GM23338 (cell line): ENCODE measurements around the gene CAPZB. TPM values are rescaled to one million over a fixed set of nuclear protein-coding genes. Genes with fewer than 3 reads are reported as not detected.

Source experiments
- ATAC-seq: fragments of 200-7000 bp; cut with Tn5 transposase; 3 replicates; pipeline ENCODE4 v1.9.1; 2020
- DNase-seq: peaks from one replicate; pipeline ENCODE4 v3.0.0-alpha.2; 2015; ENCODE audit warnings: low spot score
- H2AFZ ChIP-seq: fragments of 200-600 bp; sonication (generic); 2 replicates; pipeline ENCODE4 v1.8.0; 2016; ENCODE audit warnings: antibody characterized with exemption, mild to moderate bottlenecking, moderate library complexity
- H3F3A ChIP-seq: fragments of 200-600 bp; sonication (generic); replicated peaks from 2 replicates; pipeline ENCODE4 v1.8.0; 2017; ENCODE audit warnings: antibody characterized with exemption, mixed run types, low read depth
- H3K27ac ChIP-seq: fragments of 200-600 bp; sonication (generic); 2 replicates; pipeline ENCODE4 v1.6.1; 2016; ENCODE audit warnings: low read depth
- H3K27me3 ChIP-seq: fragments of 200-600 bp; sonication (generic); 2 replicates; pipeline ENCODE4 v1.8.0; 2016; ENCODE audit warnings: mild to moderate bottlenecking, mixed run types, moderate library complexity; ENCODE audit not compliant: insufficient read depth
- H3K36me3 ChIP-seq: fragments of 200-600 bp; sonication (generic); 2 replicates; pipeline ENCODE4 v1.8.0; 2016; ENCODE audit warnings: mild to moderate bottlenecking; ENCODE audit not compliant: insufficient read depth
- H3K4me1 ChIP-seq: fragments of 200-600 bp; sonication (generic); 2 replicates; pipeline ENCODE4 v1.8.0; 2016; ENCODE audit warnings: mild to moderate bottlenecking, moderate library complexity; ENCODE audit not compliant: insufficient read depth
- H3K4me2 ChIP-seq: fragments of 200-600 bp; sonication (generic); 2 replicates; pipeline ENCODE4 v1.7.1; 2017; ENCODE audit warnings: mixed run types
- H3K4me3 ChIP-seq: fragments of 200-600 bp; sonication (generic); 2 replicates; pipeline ENCODE4 v1.6.1; 2016; ENCODE audit warnings: mixed run types
- H3K79me2 ChIP-seq: fragments of 200-600 bp; sonication (generic); replicated peaks from 2 replicates; pipeline ENCODE4 v1.8.0; 2017; ENCODE audit warnings: mild to moderate bottlenecking; ENCODE audit not compliant: insufficient read depth
- H3K9me2 ChIP-seq: fragments of 200-600 bp; sonication (generic); 2 replicates; pipeline ENCODE4 v1.8.0; 2017; ENCODE audit not compliant: insufficient read depth
- H4K20me1 ChIP-seq: fragments of 200-600 bp; sonication (generic); replicated peaks from 2 replicates; pipeline ENCODE4 v1.8.0; 2017; ENCODE audit warnings: mild to moderate bottlenecking; ENCODE audit not compliant: insufficient read depth
- H3K27ac Mint-ChIP-seq: 2 replicates; pipeline ENCODE4 v1.8.0; 2020; ENCODE audit warnings: inconsistent platforms, mild to moderate bottlenecking, moderate library complexity, mixed read lengths
- H3K27me3 Mint-ChIP-seq: 3 replicates; pipeline ENCODE4 v1.8.0; 2022; ENCODE audit warnings: low read depth, mild to moderate bottlenecking, moderate library complexity, mixed read lengths, inconsistent platforms; ENCODE audit not compliant: insufficient read depth, poor library complexity
- H3K36me3 Mint-ChIP-seq: 3 replicates; pipeline ENCODE4 v1.8.0; 2021; ENCODE audit warnings: low read depth, mild to moderate bottlenecking, inconsistent platforms, moderate library complexity, mixed read lengths
- H3K4me1 Mint-ChIP-seq: 3 replicates; pipeline ENCODE4 v1.8.0; 2020; ENCODE audit warnings: mild to moderate bottlenecking, inconsistent platforms, mixed read lengths
- H3K4me3 Mint-ChIP-seq: 3 replicates; pipeline ENCODE4 v1.8.0; 2021; ENCODE audit warnings: moderate library complexity, mild to moderate bottlenecking, inconsistent platforms, mixed read lengths
- H3K9me3 Mint-ChIP-seq: 3 replicates; pipeline ENCODE4 v1.8.0; 2020; ENCODE audit warnings: moderate library complexity, mild to moderate bottlenecking, inconsistent platforms, mixed read lengths
- CREB1 ChIP-seq: fragments of 250-450 bp; sonication (Bioruptor Pico); IDR thresholded peaks from 2 replicates; pipeline ENCODE4 v1.5.0; 2020; ENCODE audit warnings: low read depth, mild to moderate bottlenecking, moderate library complexity
- CTCF ChIP-seq, 2 experiments: fragments of 200-600 bp in 1 of 2; sonication (generic) in 1 of 2; conservative IDR thresholded peaks; 2 replicates each; pipeline versions ENCODE4 v1.5.1 to v1.6.1; 2016 to 2017; ENCODE audit warnings: antibody characterized with exemption in 2 of 2, low read depth in 2 of 2, mild to moderate bottlenecking in 2 of 2, moderate library complexity in 1 of 2
- ETS1 ChIP-seq: IDR thresholded peaks from 2 replicates; pipeline ENCODE4 v1.6.1; 2016; ENCODE audit warnings: antibody characterized with exemption
- EZH2 ChIP-seq: fragments of 200-600 bp; sonication (generic); IDR thresholded peaks from one replicate; pipeline ENCODE4 v1.8.0; 2017; ENCODE audit warnings: antibody characterized with exemption, mild to moderate bottlenecking, low read depth; ENCODE audit not compliant: unreplicated experiment
- EZH2phosphoT487 ChIP-seq: fragments of 200-600 bp; sonication (generic); IDR thresholded peaks from one replicate; pipeline ENCODE4 v1.8.1; 2018; ENCODE audit warnings: antibody characterized with exemption; ENCODE audit not compliant: unreplicated experiment
- JUNB ChIP-seq: IDR thresholded peaks from one replicate; pipeline ENCODE4 v1.6.1; 2016; ENCODE audit warnings: antibody characterized with exemption; ENCODE audit not compliant: unreplicated experiment
- NANOG ChIP-seq: IDR thresholded peaks from 2 replicates; pipeline ENCODE4 v1.6.1; 2016; ENCODE audit warnings: antibody characterized with exemption, borderline replicate concordance
- POLR2AphosphoS5 ChIP-seq: IDR thresholded peaks from 2 replicates; pipeline ENCODE4 v1.6.1; 2016; ENCODE audit warnings: antibody characterized with exemption, low read depth
- STAT1 ChIP-seq: IDR thresholded peaks from one replicate; pipeline ENCODE4 v1.6.1; 2016; ENCODE audit warnings: antibody characterized with exemption; ENCODE audit not compliant: unreplicated experiment
- ZNF114 ChIP-seq: fragments of 250-450 bp; sonication (Bioruptor Pico); IDR thresholded peaks from 2 replicates; pipeline ENCODE4 v1.5.0; 2020; ENCODE audit warnings: mild to moderate bottlenecking, moderate library complexity
- ZNF331 ChIP-seq: fragments of 250-450 bp; sonication (Bioruptor Pico); IDR thresholded peaks from 2 replicates; pipeline ENCODE4 v1.5.0; 2020; ENCODE audit warnings: low read depth, mild to moderate bottlenecking, moderate library complexity
- polyA plus RNA-seq: library from polyadenylated mRNA; unstranded; fragments of >200 nt; fragmentation: Nextera tagmentation; extraction: Ambion mirVana; gene quantifications from 2 replicates; pipeline ENCODE4 v1.2.1, GENCODE V29; 2016
- total RNA-seq: library from RNA; depleted of rRNA; stranded (reverse); fragments of >200 nt; shearing (Covaris generic); gene quantifications from 2 replicates; pipeline ENCODE4 v1.2.3, GENCODE V29; 2014
- TF ChIP-seq, protein P1 (sequence below): IDR thresholded peaks from one replicate; pipeline ENCODE4 v1.6.1; 2018; ENCODE audit warnings: antibody characterized with exemption; ENCODE audit not compliant: unreplicated experiment
- TF ChIP-seq, protein P2 (sequence below): fragments of 250-450 bp; sonication (Bioruptor Pico); IDR thresholded peaks from 2 replicates; pipeline ENCODE4 v1.5.0; 2020; ENCODE audit warnings: mild to moderate bottlenecking, moderate library complexity

The CAPZB gene
- total and polyA plus RNA-seq, 2 experiments from 2014 or later = 195 to 348 TPM

GRCh38 chr1:19476450-19477190 is 8.7 kb downstream of the CAPZB start:
- Mint-ChIP-seq H3K4me1 (peaks cover 77% of the 10 kb centered on the region), H3K27ac (no peak overlapping the region), H3K36me3 (peaks cover 51% of the 10 kb centered on the region; the same call in 2 of the 3 replicates), H3K4me3 (no peak overlapping the region), H3K9me3 (no peaks in the 10 kb centered on the region), H3K27me3 (peaks cover 8% of the 10 kb centered on the region)
- Histone ChIP-seq H3K36me3 (no peaks in the 10 kb centered on the region), H3K4me1 (peaks cover 43% of the 10 kb centered on the region), H3F3A (0 out of 2 replicates have a peak, but pooled peaks cover 3% of the 10 kb centered on the region), H3K4me3 (no peak overlapping the region), H3K79me2 (peaks cover 100% of the 10 kb centered on the region), H3K4me2 (no peak overlapping the region), H3K9me2 (no peaks in the 10 kb centered on the region), H3K27me3 (no peaks in the 10 kb centered on the region), H3K27ac (no peak overlapping the region), H4K20me1 (peaks cover 93% of the 10 kb centered on the region), H2AFZ (no peak overlapping the region)
- ATAC-seq (no peak), DNase-seq (no peak)
- TF ChIP-seq, protein P1, sequence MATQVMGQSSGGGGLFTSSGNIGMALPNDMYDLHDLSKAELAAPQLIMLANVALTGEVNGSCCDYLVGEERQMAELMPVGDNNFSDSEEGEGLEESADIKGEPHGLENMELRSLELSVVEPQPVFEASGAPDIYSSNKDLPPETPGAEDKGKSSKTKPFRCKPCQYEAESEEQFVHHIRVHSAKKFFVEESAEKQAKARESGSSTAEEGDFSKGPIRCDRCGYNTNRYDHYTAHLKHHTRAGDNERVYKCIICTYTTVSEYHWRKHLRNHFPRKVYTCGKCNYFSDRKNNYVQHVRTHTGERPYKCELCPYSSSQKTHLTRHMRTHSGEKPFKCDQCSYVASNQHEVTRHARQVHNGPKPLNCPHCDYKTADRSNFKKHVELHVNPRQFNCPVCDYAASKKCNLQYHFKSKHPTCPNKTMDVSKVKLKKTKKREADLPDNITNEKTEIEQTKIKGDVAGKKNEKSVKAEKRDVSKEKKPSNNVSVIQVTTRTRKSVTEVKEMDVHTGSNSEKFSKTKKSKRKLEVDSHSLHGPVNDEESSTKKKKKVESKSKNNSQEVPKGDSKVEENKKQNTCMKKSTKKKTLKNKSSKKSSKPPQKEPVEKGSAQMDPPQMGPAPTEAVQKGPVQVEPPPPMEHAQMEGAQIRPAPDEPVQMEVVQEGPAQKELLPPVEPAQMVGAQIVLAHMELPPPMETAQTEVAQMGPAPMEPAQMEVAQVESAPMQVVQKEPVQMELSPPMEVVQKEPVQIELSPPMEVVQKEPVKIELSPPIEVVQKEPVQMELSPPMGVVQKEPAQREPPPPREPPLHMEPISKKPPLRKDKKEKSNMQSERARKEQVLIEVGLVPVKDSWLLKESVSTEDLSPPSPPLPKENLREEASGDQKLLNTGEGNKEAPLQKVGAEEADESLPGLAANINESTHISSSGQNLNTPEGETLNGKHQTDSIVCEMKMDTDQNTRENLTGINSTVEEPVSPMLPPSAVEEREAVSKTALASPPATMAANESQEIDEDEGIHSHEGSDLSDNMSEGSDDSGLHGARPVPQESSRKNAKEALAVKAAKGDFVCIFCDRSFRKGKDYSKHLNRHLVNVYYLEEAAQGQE = no peak
- TF ChIP-seq ZNF331 (no peak), ZNF114 (CRISPR knock-in tag) (no peak), CREB1 (CRISPR knock-in tag) (no peak), JUNB (no peak), EZH2phosphoT487 (no peak), STAT1 (no peak), ETS1 (no peak), CTCF (conservative IDR thresholded peaks at IDR 0.05; ENCODE audit: low read depth in 2 of 2) (no peak), NANOG (no peak), POLR2AphosphoS5 (no peak), EZH2 (no peak)
- TF ChIP-seq, protein P2, sequence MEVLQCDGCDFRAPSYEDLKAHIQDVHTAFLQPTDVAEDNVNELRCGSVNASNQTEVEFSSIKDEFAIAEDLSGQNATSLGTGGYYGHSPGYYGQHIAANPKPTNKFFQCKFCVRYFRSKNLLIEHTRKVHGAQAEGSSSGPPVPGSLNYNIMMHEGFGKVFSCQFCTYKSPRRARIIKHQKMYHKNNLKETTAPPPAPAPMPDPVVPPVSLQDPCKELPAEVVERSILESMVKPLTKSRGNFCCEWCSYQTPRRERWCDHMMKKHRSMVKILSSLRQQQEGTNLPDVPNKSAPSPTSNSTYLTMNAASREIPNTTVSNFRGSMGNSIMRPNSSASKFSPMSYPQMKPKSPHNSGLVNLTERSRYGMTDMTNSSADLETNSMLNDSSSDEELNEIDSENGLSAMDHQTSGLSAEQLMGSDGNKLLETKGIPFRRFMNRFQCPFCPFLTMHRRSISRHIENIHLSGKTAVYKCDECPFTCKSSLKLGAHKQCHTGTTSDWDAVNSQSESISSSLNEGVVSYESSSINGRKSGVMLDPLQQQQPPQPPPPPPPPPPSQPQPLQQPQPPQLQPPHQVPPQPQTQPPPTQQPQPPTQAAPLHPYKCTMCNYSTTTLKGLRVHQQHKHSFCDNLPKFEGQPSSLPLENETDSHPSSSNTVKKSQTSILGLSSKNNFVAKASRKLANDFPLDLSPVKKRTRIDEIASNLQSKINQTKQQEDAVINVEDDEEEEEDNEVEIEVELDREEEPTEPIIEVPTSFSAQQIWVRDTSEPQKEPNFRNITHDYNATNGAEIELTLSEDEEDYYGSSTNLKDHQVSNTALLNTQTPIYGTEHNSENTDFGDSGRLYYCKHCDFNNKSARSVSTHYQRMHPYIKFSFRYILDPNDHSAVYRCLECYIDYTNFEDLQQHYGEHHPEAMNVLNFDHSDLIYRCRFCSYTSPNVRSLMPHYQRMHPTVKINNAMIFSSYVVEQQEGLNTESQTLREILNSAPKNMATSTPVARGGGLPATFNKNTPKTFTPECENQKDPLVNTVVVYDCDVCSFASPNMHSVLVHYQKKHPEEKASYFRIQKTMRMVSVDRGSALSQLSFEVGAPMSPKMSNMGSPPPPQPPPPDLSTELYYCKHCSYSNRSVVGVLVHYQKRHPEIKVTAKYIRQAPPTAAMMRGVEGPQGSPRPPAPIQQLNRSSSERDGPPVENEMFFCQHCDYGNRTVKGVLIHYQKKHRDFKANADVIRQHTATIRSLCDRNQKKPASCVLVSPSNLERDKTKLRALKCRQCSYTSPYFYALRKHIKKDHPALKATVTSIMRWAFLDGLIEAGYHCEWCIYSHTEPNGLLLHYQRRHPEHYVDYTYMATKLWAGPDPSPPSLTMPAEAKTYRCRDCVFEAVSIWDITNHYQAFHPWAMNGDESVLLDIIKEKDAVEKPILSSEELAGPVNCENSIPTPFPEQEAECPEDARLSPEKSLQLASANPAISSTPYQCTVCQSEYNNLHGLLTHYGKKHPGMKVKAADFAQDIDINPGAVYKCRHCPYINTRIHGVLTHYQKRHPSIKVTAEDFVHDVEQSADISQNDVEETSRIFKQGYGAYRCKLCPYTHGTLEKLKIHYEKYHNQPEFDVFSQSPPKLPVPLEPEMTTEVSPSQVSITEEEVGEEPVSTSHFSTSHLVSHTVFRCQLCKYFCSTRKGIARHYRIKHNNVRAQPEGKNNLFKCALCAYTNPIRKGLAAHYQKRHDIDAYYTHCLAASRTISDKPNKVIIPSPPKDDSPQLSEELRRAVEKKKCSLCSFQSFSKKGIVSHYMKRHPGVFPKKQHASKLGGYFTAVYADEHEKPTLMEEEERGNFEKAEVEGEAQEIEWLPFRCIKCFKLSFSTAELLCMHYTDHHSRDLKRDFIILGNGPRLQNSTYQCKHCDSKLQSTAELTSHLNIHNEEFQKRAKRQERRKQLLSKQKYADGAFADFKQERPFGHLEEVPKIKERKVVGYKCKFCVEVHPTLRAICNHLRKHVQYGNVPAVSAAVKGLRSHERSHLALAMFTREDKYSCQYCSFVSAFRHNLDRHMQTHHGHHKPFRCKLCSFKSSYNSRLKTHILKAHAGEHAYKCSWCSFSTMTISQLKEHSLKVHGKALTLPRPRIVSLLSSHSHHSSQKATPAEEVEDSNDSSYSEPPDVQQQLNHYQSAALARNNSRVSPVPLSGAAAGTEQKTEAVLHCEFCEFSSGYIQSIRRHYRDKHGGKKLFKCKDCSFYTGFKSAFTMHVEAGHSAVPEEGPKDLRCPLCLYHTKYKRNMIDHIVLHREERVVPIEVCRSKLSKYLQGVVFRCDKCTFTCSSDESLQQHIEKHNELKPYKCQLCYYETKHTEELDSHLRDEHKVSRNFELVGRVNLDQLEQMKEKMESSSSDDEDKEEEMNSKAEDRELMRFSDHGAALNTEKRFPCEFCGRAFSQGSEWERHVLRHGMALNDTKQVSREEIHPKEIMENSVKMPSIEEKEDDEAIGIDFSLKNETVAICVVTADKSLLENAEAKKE (CRISPR knock-in tag) = no peak
